Gastroesophageal sphincter (tissue), 3 donors: ENCODE results near the gene CIPC.

Experiments
- CTCF ChIP-seq, 4 experiments: fragments of 200-600 bp in 2 of 4; fragments of 450-650 bp in 2 of 4; sonication (generic) in 1 of 4; IDR thresholded peaks; one replicate each; pipeline ENCODE4 v1.5.1; 2017 to 2019; ENCODE audit warnings: antibody characterized with exemption in 4 of 4, mild to moderate bottlenecking in 2 of 4, moderate library complexity in 2 of 4
- EP300 ChIP-seq: sonication (generic); formaldehyde crosslinking; IDR thresholded peaks from one replicate; pipeline ENCODE4 v1.6.1; 2017; ENCODE audit warnings: antibody characterized with exemption, mild to moderate bottlenecking
- POLR2A ChIP-seq, 2 donors: fragments of 450-650 bp; IDR thresholded peaks; one replicate each; pipeline ENCODE4 v1.6.1; 2017; ENCODE audit warnings: antibody characterized with exemption in 2 of 2, mild to moderate bottlenecking in 2 of 2, moderate library complexity in 1 of 2
- POLR2AphosphoS5 ChIP-seq: sonication (generic); formaldehyde crosslinking; IDR thresholded peaks from one replicate; pipeline ENCODE4 v1.6.1; 2017; ENCODE audit warnings: antibody characterized with exemption

GRCh38 chr14:77059276-77059915 is 38.7 kb upstream of the CIPC start:
- TF ChIP-seq POLR2A (IDR thresholded peaks at IDR 0.05) (no peak), CTCF (IDR thresholded peaks at IDR 0.05) (peak in 1 of 4 experiments; percentile 18), POLR2AphosphoS5 (no peak), EP300 (no peak)
